Thymus (tissue), 11 donors: ENCODE measurements around the gene KCP. TPM values are rescaled to one million over a fixed set of nuclear protein-coding genes. Genes with fewer than 3 reads are reported as not detected.

Experiments
- DNase-seq, 9 donors: peaks; one replicate each; pipeline ENCODE4 v3.0.0-alpha.2; 2013; ENCODE audit warnings: low spot score in 9 of 9, low read depth in 6 of 9, missing footprints in 1 of 9
- H3K27ac ChIP-seq, 2 donors: one replicate each; pipeline ENCODE4 v1.5.1; 2013; ENCODE audit warnings: control low read depth in 1 of 2, low read depth in 1 of 2, low read length in 1 of 2, mild to moderate bottlenecking in 1 of 2, moderate library complexity in 1 of 2
- H3K27me3 ChIP-seq, 2 donors: one replicate each; pipeline ENCODE4 v1.5.1; 2013; ENCODE audit warnings: low read length in 1 of 2; ENCODE audit not compliant: control insufficient read depth in 2 of 2, insufficient read depth in 1 of 2
- H3K36me3 ChIP-seq, 2 donors: one replicate each; pipeline ENCODE4 v1.5.1; 2013; ENCODE audit warnings: low read length in 1 of 2, mild to moderate bottlenecking in 1 of 2, moderate library complexity in 1 of 2; ENCODE audit not compliant: control insufficient read depth in 2 of 2, insufficient read depth in 2 of 2
- H3K4me1 ChIP-seq, 2 donors: one replicate each; pipeline ENCODE4 v1.5.1; 2013; ENCODE audit warnings: low read length in 2 of 2; ENCODE audit not compliant: control insufficient read depth in 2 of 2, insufficient read depth in 2 of 2
- H3K4me3 ChIP-seq, 2 donors: one replicate each; pipeline ENCODE4 v1.5.1; 2013; ENCODE audit warnings: low read length in 2 of 2, control low read depth in 1 of 2, mild to moderate bottlenecking in 1 of 2
- H3K9me3 ChIP-seq, 2 donors: one replicate each; pipeline ENCODE4 v1.5.1; 2013; ENCODE audit warnings: low read length in 1 of 2, mild to moderate bottlenecking in 1 of 2; ENCODE audit not compliant: control insufficient read depth in 2 of 2, insufficient read depth in 1 of 2
- WGBS: extraction: QIAGEN DNeasy Blood & Tissue Kit; methylation state at CpG from one replicate; pipeline ENCODE4 v1.1.7; 2013; 5-methylcytosine and 5-hydroxymethylcytosine counted together
- polyA plus RNA-seq: library from polyadenylated mRNA; stranded (reverse); fragments of 200-250 nt; gene quantifications from one replicate; pipeline ENCODE4 v1.2.3, GENCODE V29; 2013
- total RNA-seq: library from RNA; stranded (reverse); fragments of 120-200 nt; gene quantifications from one replicate; pipeline ENCODE4 v1.2.4, GENCODE V29; 2013
- donor health status: healthy.

KCP gene
- total and polyA plus RNA-seq, 2 donors, result 0.09 to 0.34 TPM

DNA sequence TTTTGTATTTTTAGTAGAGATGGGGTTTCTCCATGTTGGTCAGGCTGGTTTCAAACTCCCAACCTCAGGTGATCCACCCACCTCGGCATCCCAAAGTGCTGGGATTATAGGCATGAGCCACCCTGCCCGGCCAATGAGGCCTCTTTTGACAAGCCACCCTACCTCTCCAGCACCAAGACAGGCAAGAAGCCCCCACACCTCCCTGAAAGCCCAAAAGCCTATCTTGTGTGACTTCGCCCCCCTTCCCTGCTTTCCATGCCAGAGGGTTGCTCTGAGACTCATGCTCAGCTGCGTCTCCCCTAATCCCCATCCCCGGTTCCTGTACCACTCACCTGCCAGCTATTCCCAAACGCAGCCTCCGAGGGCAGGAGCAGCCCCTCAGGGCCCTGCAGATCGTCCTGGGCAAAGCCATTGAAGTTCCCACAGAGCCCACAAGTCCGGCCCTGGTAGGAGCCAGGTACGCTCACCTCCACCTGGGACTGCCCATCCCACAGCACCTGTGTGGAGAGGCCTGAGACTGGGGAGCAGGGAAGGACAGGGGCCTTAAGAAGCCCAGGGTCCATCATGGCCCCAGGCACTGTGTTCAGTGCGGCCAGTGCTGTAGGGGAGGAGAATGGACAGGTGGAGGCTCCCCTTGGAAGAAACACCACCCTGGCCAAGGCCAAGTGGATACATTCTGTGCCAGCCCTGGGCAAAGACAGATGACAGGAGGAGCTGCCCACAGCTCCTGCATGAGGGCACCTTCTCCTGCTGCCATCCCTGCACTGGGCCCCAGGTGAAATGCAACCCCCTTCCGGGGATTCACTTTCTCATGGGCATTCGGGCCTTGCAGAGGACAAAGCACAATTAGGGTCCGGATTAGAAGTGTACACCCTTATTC lies 32.0 kb downstream of the KCP start:
- Histone ChIP-seq H3K4me3 (no peak overlapping the region), H3K36me3 (no peaks in the 10 kb centered on the region), H3K27ac (no peak overlapping the region), H3K9me3 (peaks cover 0 to under 1% of the 10 kb centered on the region in 2 donors), H3K27me3 (peaks cover 0 to 6% of the 10 kb centered on the region in 2 donors), H3K4me1 (peaks cover 0 to 6% of the 10 kb centered on the region in 2 donors)
- no peak for DNase-seq
- WGBS, result 96% methylated on average over 14 of the region's 14 CpGs

DNA sequence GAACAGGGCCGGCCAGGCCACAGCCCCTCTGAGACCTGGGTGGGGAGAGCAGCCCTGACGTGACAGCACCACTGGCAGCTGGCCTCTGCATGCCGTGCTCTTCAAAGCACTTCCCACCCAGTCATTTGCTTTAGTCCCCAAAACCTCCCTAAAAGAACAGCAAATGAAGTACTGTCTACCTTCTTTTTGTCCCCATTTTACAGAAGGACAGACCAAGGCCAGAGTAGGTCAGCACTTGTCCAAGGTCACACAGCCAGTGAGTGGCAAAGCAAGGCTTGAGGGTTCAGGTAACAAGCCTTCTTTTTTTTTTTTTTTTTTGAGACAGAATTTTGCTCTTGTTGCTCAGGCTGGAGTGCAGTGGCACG lies 32.8 kb downstream of the KCP start:
- Histone ChIP-seq H3K4me1 (peaks cover 0 to 9% of the 10 kb centered on the region in 2 donors), H3K27me3 (peaks cover 0 to 6% of the 10 kb centered on the region in 2 donors), H3K9me3 (no peaks in the 10 kb centered on the region), H3K4me3 (no peak overlapping the region), H3K36me3 (no peaks in the 10 kb centered on the region), H3K27ac (no peak overlapping the region)
- DNase-seq, result no peak
- WGBS, result 67% methylated on average over 4 of the region's 4 CpGs

DNA sequence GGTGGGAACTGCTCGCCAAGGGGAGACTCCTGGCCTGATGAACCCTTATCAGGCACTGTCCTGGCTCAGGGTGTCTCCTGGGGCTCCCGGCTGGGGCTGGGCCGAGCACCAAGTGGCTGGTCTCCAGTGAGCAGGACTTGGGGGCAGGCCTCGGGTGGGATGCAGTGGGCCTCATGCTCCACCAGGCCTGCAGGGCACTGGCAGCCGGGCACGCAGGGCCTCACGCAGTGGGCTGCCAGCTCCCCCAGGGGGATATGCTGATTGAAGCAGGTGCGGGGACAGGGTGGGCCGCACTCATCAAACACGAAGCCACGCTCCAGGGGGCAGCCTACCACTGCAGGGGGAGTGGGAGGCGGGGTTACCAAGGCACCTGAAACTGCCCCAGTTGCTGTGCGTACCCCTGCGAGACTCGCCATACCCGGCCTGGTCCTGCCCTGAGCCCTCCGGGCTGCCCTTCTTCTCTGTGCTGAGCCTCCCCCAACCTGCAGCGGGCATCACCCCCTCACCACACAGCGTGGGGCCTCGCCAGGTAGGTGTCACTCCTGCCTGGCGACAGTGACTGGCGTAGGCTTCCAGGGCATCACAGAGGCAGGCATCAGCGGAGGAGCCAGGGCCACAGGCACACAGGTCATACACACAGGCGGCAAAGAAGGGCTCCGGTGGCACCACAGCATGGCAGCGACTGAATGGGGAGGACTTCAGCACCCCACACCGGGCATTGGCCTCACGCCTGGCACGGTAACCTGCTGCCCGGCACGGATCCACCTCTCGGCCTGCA lies 33.3 kb downstream of the KCP start:
- no peaks in the 10 kb centered on the region for H3K36me3 ChIP-seq
- DNase-seq, result no peak
- no peak overlapping the region for H3K4me3 ChIP-seq
- H3K9me3 ChIP-seq, result no peaks in the 10 kb centered on the region
- no peak overlapping the region for H3K27ac ChIP-seq
- H3K27me3 ChIP-seq, result peaks cover 0 to 11% of the 10 kb centered on the region in 2 donors
- WGBS, result 97% methylated on average over 32 of the region's 32 CpGs
- H3K4me1 ChIP-seq, result peaks cover 0 to 9% of the 10 kb centered on the region in 2 donors

DNA sequence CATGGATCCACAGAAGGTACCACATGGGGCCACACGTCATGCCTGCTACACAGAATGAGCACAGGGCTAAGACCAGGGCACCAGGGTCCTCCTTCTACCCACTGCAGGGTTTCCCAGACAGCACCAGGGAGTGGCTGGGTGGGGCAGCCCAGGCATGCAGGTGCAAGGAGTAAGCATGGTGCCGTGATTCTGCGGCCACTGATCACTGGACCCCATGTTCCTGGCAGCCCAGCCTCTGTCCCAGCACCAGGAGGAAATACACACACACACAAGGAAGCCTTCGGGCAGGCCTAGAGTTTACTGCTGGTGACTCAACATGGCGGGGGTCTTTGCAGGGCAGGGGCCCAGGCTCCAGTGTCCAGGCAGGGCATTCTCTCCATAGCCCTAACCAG lies 33.9 kb downstream of the KCP start:
- Histone ChIP-seq H3K4me1 (peaks cover 0 to 9% of the 10 kb centered on the region in 2 donors), H3K4me3 (no peak overlapping the region), H3K27me3 (peaks cover 0 to 14% of the 10 kb centered on the region in 2 donors), H3K9me3 (no peaks in the 10 kb centered on the region), H3K27ac (no peak overlapping the region), H3K36me3 (no peaks in the 10 kb centered on the region)
- no peak for DNase-seq
- WGBS, result 96% methylated on average over 5 of the region's 5 CpGs

DNA sequence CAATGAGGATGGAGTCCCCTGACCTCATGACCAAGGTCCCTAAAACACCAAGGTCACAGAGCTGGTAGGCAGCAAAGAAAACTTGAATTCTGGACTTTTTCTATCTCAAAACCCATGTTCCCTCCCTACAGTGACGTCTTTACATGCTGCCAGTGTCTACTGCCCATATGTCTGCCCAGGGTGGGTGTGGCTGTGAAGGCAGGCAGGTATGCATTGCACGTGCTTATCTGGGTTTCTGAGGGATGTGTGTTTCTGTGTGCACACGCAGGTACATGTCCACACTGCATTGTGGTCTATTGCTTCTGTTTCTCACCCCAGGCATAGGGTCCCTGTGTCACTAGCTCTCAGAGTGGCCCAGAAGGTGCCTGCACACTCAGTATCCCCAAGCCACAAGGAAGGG lies 34.4 kb downstream of the KCP start:
- H3K36me3 ChIP-seq, result no peaks in the 10 kb centered on the region
- WGBS, result 91% methylated on average over 3 of the region's 3 CpGs

DNA sequence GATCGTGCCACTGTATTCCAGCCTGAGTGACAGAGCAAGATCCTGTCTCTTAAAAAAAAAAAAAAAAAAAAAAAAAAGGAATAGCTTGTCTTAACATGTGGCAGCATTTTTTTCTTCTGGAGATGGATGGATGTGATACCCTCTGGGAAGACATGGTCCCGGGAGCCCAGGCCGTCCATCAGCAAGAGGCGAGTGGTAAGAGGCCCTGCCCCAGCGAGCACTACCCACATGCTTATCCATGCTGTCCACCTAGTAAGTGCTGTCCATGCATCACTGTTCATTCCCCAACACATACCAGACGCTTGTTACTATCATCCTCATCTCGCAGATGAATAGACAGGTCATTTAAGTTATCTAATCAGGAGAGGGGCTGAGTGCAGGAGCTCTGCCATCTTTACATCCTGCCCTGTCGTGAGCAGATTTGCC lies 35.0 kb downstream of the KCP start:
- H3K9me3 ChIP-seq, result no peaks in the 10 kb centered on the region
- no peak overlapping the region for H3K4me3 ChIP-seq
- WGBS, result 94% methylated on average over 8 of the region's 8 CpGs
- H3K27me3 ChIP-seq, result peaks cover 0 to 21% of the 10 kb centered on the region in 2 donors
- no peak for DNase-seq
- no peaks in the 10 kb centered on the region for H3K36me3 ChIP-seq
- H3K27ac ChIP-seq, result no peak overlapping the region
- peaks cover 0 to 13% of the 10 kb centered on the region in 2 donors for H3K4me1 ChIP-seq

More for the DNA sequence above, 34.4 kb downstream of the KCP start:
- Histone ChIP-seq H3K4me3 (no peak overlapping the region), H3K4me1 (peaks cover 0 to 9% of the 10 kb centered on the region in 2 donors), H3K27me3 (peaks cover 0 to 15% of the 10 kb centered on the region in 2 donors), H3K27ac (no peak overlapping the region), H3K9me3 (no peaks in the 10 kb centered on the region)
- no peak for DNase-seq

DNA sequence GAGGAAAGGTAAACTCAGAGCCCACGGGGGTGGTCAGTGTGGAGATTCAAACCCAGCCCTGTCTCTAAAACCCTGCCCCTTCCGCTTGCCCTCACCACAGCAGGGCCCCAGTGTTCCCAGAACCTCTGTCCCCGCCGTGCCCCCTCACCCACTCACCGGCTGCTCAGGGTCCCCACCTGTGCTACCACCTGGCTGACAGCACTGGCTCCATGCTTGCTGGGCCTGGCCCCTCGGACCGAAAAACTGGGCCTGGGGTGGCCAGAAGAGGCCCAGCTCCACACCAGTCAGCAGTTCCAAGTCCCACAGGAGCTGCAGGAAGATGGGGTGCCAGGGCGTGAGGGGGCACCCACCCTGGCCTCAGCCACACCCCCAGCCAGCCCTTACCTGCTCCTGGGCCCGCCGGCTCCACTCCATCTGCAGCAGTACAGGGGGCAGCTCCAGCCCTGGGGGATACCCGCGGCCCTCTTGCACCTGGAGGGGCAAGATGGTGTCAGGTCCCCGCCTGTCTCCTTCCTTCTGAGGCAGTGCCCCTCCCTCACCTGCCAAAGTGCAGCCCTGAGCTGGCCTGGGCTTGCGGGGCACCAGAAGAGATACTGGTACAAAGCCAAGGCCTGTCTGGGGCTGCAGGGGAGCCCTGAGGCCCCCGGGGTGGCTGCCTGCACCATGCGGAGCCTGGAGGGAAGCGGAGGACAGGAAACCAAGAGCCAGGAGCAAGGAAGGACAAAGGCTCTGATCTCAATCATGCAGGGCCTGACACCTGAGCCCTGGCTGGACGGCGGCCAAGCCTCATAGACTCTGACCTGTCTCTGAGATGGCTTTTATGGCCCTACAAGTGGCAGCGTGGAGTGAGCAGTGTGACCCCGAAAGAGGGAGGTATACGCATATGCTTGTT lies 36.1 kb downstream of the KCP start:
- no peak for DNase-seq
- Histone ChIP-seq H3K27me3 (peaks cover 6 to 26% of the 10 kb centered on the region in 2 donors), H3K4me3 (no peak overlapping the region), H3K4me1 (peaks cover 6 to 18% of the 10 kb centered on the region in 2 donors), H3K27ac (no peak overlapping the region), H3K9me3 (no peaks in the 10 kb centered on the region), H3K36me3 (no peaks in the 10 kb centered on the region)
- WGBS, result 93% methylated on average over 22 of the region's 22 CpGs

DNA sequence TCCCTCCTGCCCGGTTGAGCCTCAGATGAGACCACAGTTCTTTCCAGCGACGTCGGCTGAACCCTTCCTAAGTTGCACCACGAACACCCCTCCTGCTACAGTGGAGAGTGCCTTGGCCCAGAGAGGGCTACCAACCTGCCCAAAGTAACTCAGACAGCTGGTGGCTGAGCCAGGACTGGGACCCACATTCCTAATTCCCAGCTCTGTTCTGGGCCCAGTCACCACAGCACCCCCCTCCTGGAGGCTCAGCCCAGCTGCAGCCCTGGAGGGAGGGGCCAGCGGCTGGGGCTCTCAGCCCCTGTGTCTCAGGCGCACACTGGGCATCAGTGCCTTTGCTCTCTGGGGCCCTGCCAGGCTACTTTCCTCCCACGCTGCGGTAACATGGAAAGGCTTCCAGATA lies 37.3 kb downstream of the KCP start:
- no peaks in the 10 kb centered on the region for H3K9me3 ChIP-seq
- H3K27me3 ChIP-seq, result peaks cover 10 to 37% of the 10 kb centered on the region in 2 donors
- no peak overlapping the region for H3K27ac ChIP-seq
- peaks cover 13 to 26% of the 10 kb centered on the region in 2 donors for H3K4me1 ChIP-seq
- WGBS, result 97% methylated on average over 9 of the region's 9 CpGs
- no peak overlapping the region for H3K4me3 ChIP-seq
- DNase-seq, result no peak
- no peaks in the 10 kb centered on the region for H3K36me3 ChIP-seq
